CD4-positive, CD25-positive, alpha-beta regulatory T cell (primary cell): ENCODE measurements around the gene RAB3C. TPM values are rescaled to one million over a fixed set of nuclear protein-coding genes. Genes with fewer than 3 reads are reported as not detected.

Experiments
- ATAC-seq, 2 donors: fragments of 150-1000 bp; cut with Tn5 transposase; one replicate each; pipeline ENCODE4 v1.10.0; 2021; ENCODE audit warnings: low read depth in 2 of 2, moderate number of reproducible peaks in 2 of 2, moderate library complexity in 1 of 2
- DNase-seq, 3 donors: peaks; one replicate each; pipeline versions ENCODE4 v3.0.0 to v3.0.0-alpha.2; 2012 to 2022; ENCODE audit warnings: mixed read lengths in 1 of 3
- H3K27ac ChIP-seq: one replicate; pipeline ENCODE4 v1.7.0; 2013; ENCODE audit warnings: mild to moderate bottlenecking, low read length; ENCODE audit not compliant: insufficient read depth, poor library complexity, severe bottlenecking
- H3K27me3 ChIP-seq: one replicate; pipeline ENCODE4 v1.7.0; 2013; ENCODE audit warnings: low read length; ENCODE audit not compliant: control insufficient read depth, insufficient read depth
- H3K36me3 ChIP-seq: one replicate; pipeline ENCODE4 v1.7.0; 2013; ENCODE audit warnings: mild to moderate bottlenecking, low read length, moderate library complexity; ENCODE audit not compliant: control insufficient read depth, insufficient read depth
- H3K4me1 ChIP-seq: 2 replicates; pipeline ENCODE4 v1.7.0; 2013; ENCODE audit warnings: mild to moderate bottlenecking, low read length; ENCODE audit not compliant: insufficient read depth, control insufficient read depth, poor library complexity, severe bottlenecking
- H3K4me3 ChIP-seq: one replicate; pipeline ENCODE4 v1.7.0; 2013; ENCODE audit warnings: low read depth, mild to moderate bottlenecking, low read length, moderate library complexity
- H3K9me3 ChIP-seq, 2 experiments: 1 replicate in 1 of 2; 2 replicates in 1 of 2; pipeline ENCODE4 v1.7.0; 2013; ENCODE audit warnings: low read length in 2 of 2, mild to moderate bottlenecking in 1 of 2, moderate library complexity in 1 of 2; ENCODE audit not compliant: control insufficient read depth in 2 of 2
- H3K27ac Mint-ChIP-seq, 3 donors: one replicate each; pipeline ENCODE4 v1.8.0; 2020 to 2022; ENCODE audit warnings: mild to moderate bottlenecking in 3 of 3, mixed read lengths in 3 of 3, moderate library complexity in 2 of 3
- H3K27me3 Mint-ChIP-seq: one replicate; pipeline ENCODE4 v1.8.0; 2022; ENCODE audit warnings: mild to moderate bottlenecking, mixed read lengths
- H3K36me3 Mint-ChIP-seq: one replicate; pipeline ENCODE4 v1.8.0; 2020; ENCODE audit warnings: mixed read lengths
- H3K4me1 Mint-ChIP-seq, 4 donors: one replicate each; pipeline ENCODE4 v1.8.0; 2020 to 2022; ENCODE audit warnings: mixed read lengths in 4 of 4, mild to moderate bottlenecking in 1 of 4
- H3K4me3 Mint-ChIP-seq, 4 donors: one replicate each; pipeline ENCODE4 v1.8.0; 2020 to 2022; ENCODE audit warnings: mild to moderate bottlenecking in 4 of 4, mixed read lengths in 4 of 4, moderate library complexity in 3 of 4
- H3K9me3 Mint-ChIP-seq, 7 donors: one replicate each; pipeline ENCODE4 v1.8.0; 2020 to 2022; ENCODE audit warnings: mixed read lengths in 7 of 7, mild to moderate bottlenecking in 3 of 7, moderate library complexity in 2 of 7
- polyA plus RNA-seq, 4 donors: library from polyadenylated mRNA; unstranded; fragments of 300-500 nt; fragmentation: Illumina TruSeq; gene quantifications; one replicate each; pipeline ENCODE4 v1.2.3, GENCODE V29; 2021
- total RNA-seq: library from RNA; stranded (reverse); gene quantifications from one replicate; pipeline ENCODE4 v1.2.3, GENCODE V29; 2022

Gene RAB3C
- total and polyA plus RNA-seq, 5 donors from 2014 or later, result not detected

GRCh38 chr5:58767104-58767503 lies 184.2 kb downstream of the RAB3C start:
- no peak for ATAC-seq
- no peak overlapping the region for H3K4me3 ChIP-seq
- H3K4me1 Mint-ChIP-seq, result no peaks in the 10 kb centered on the region
- peaks cover 5% of the 10 kb centered on the region for H3K27me3 Mint-ChIP-seq
- no peak for DNase-seq
- H3K9me3 Mint-ChIP-seq, result no peaks in the 10 kb centered on the region
- H3K27ac Mint-ChIP-seq, result no peak overlapping the region
- H3K9me3 ChIP-seq, result no peaks in the 10 kb centered on the region
- no peak overlapping the region for H3K27ac ChIP-seq
- no peaks in the 10 kb centered on the region for H3K27me3 ChIP-seq
- no peaks in the 10 kb centered on the region for H3K36me3 Mint-ChIP-seq
- H3K36me3 ChIP-seq, result no peaks in the 10 kb centered on the region
- no peaks in the 10 kb centered on the region for H3K4me1 ChIP-seq
- no peak overlapping the region for H3K4me3 Mint-ChIP-seq

- no peak for DNase-seq
- Mint-ChIP-seq H3K36me3 (no peaks in the 10 kb centered on the region), H3K4me1 (no peaks in the 10 kb centered on the region), H3K4me3 (no peak overlapping the region), H3K9me3 (peaks cover 0 to 4% (median 0%) of the 10 kb centered on the region in 7 donors), H3K27ac (no peak overlapping the region), H3K27me3 (peaks cover 14% of the 10 kb centered on the region)
- Histone ChIP-seq H3K36me3 (no peaks in the 10 kb centered on the region), H3K4me1 (no peaks in the 10 kb centered on the region), H3K4me3 (no peak overlapping the region), H3K9me3 (no peaks in the 10 kb centered on the region), H3K27me3 (no peaks in the 10 kb centered on the region), H3K27ac (no peak overlapping the region)
- ATAC-seq, result no peak
Measured at GRCh38 chr5:58770136-58770535, 187.3 kb downstream of the RAB3C start.

GRCh38 chr5:58771796-58772195 lies 188.9 kb downstream of the RAB3C start:
- peaks cover 9% of the 10 kb centered on the region for H3K27me3 Mint-ChIP-seq
- H3K9me3 Mint-ChIP-seq, result peaks cover 0 to 4% (median 0%) of the 10 kb centered on the region in 7 donors
- ATAC-seq, result no peak

GRCh38 chr5:58773744-58774441 lies 191.0 kb downstream of the RAB3C start:
- H3K27me3 Mint-ChIP-seq, result peaks cover 12% of the 10 kb centered on the region
- H3K36me3 Mint-ChIP-seq, result no peaks in the 10 kb centered on the region
- H3K9me3 Mint-ChIP-seq, result peaks cover 0 to 4% (median 0%) of the 10 kb centered on the region in 7 donors
- ATAC-seq (no peak), DNase-seq (no peak)
- Histone ChIP-seq H3K4me3 (no peak overlapping the region), H3K27ac (no peak overlapping the region), H3K36me3 (no peaks in the 10 kb centered on the region), H3K4me1 (no peaks in the 10 kb centered on the region), H3K9me3 (no peaks in the 10 kb centered on the region), H3K27me3 (no peaks in the 10 kb centered on the region)
- no peaks in the 10 kb centered on the region for H3K4me1 Mint-ChIP-seq
- H3K4me3 Mint-ChIP-seq, result no peak overlapping the region
- no peak overlapping the region for H3K27ac Mint-ChIP-seq

More at GRCh38 chr5:58771796-58772195, 188.9 kb downstream of the RAB3C start:
- H3K4me1 ChIP-seq, result no peaks in the 10 kb centered on the region
- no peaks in the 10 kb centered on the region for H3K36me3 ChIP-seq
- DNase-seq, result no peak
- H3K27me3 ChIP-seq, result no peaks in the 10 kb centered on the region
- no peaks in the 10 kb centered on the region for H3K36me3 Mint-ChIP-seq
- H3K9me3 ChIP-seq, result no peaks in the 10 kb centered on the region
- no peaks in the 10 kb centered on the region for H3K4me1 Mint-ChIP-seq
- no peak overlapping the region for H3K27ac ChIP-seq
- no peak overlapping the region for H3K4me3 ChIP-seq
- no peak overlapping the region for H3K4me3 Mint-ChIP-seq
- H3K27ac Mint-ChIP-seq, result no peak overlapping the region

- Histone ChIP-seq H3K4me3 (no peak overlapping the region), H3K36me3 (no peaks in the 10 kb centered on the region), H3K9me3 (no peaks in the 10 kb centered on the region), H3K27ac (no peak overlapping the region), H3K27me3 (no peaks in the 10 kb centered on the region), H3K4me1 (no peaks in the 10 kb centered on the region)
- peaks cover 12% of the 10 kb centered on the region for H3K27me3 Mint-ChIP-seq
- H3K4me3 Mint-ChIP-seq, result no peak overlapping the region
- H3K4me1 Mint-ChIP-seq, result no peaks in the 10 kb centered on the region
- no peaks in the 10 kb centered on the region for H3K36me3 Mint-ChIP-seq
- DNase-seq (no peak), ATAC-seq (no peak)
- H3K9me3 Mint-ChIP-seq, result peaks cover 0 to 4% (median 0%) of the 10 kb centered on the region in 7 donors
- H3K27ac Mint-ChIP-seq, result no peak overlapping the region
Measured at GRCh38 chr5:58774937-58775336, 192.1 kb downstream of the RAB3C start.

- Histone ChIP-seq H3K9me3 (no peaks in the 10 kb centered on the region), H3K4me1 (no peaks in the 10 kb centered on the region), H3K27ac (no peak overlapping the region), H3K36me3 (no peaks in the 10 kb centered on the region), H3K4me3 (no peak overlapping the region), H3K27me3 (no peaks in the 10 kb centered on the region)
- DNase-seq (no peak), ATAC-seq (no peak)
- Mint-ChIP-seq H3K27ac (no peak overlapping the region), H3K4me3 (no peak overlapping the region), H3K27me3 (peaks cover 12% of the 10 kb centered on the region), H3K9me3 (peaks cover 0 to 4% (median 0%) of the 10 kb centered on the region in 7 donors), H3K4me1 (no peaks in the 10 kb centered on the region), H3K36me3 (no peaks in the 10 kb centered on the region)
Measured at GRCh38 chr5:58775701-58776262, 192.9 kb downstream of the RAB3C start.

- Mint-ChIP-seq H3K9me3 (peaks cover 0 to 5% (median 0%) of the 10 kb centered on the region in 7 donors), H3K4me3 (no peak overlapping the region), H3K27ac (no peak overlapping the region), H3K27me3 (peaks cover 12% of the 10 kb centered on the region), H3K4me1 (no peaks in the 10 kb centered on the region), H3K36me3 (no peaks in the 10 kb centered on the region)
- no peaks in the 10 kb centered on the region for H3K9me3 ChIP-seq
- H3K4me3 ChIP-seq, result no peak overlapping the region
- H3K36me3 ChIP-seq, result no peaks in the 10 kb centered on the region
- H3K27ac ChIP-seq, result no peak overlapping the region
- no peaks in the 10 kb centered on the region for H3K4me1 ChIP-seq
- H3K27me3 ChIP-seq, result no peaks in the 10 kb centered on the region
- no peak for ATAC-seq
- no peak for DNase-seq
Measured at GRCh38 chr5:58776559-58776958, 193.7 kb downstream of the RAB3C start.

- no peaks in the 10 kb centered on the region for H3K9me3 ChIP-seq
- ATAC-seq (no peak), DNase-seq (no peak)
- H3K27ac ChIP-seq, result no peak overlapping the region
- H3K4me1 Mint-ChIP-seq, result no peaks in the 10 kb centered on the region
- H3K27ac Mint-ChIP-seq, result no peak overlapping the region
- H3K36me3 Mint-ChIP-seq, result no peaks in the 10 kb centered on the region
- H3K36me3 ChIP-seq, result no peaks in the 10 kb centered on the region
- H3K4me3 ChIP-seq, result no peak overlapping the region
- H3K27me3 ChIP-seq, result no peaks in the 10 kb centered on the region
- no peak overlapping the region for H3K4me3 Mint-ChIP-seq
- no peaks in the 10 kb centered on the region for H3K4me1 ChIP-seq
- peaks cover 7% of the 10 kb centered on the region for H3K27me3 Mint-ChIP-seq
- peaks cover 0 to 5% (median 0%) of the 10 kb centered on the region in 7 donors for H3K9me3 Mint-ChIP-seq
Measured at GRCh38 chr5:58778888-58779287, 196.0 kb downstream of the RAB3C start.
